Epithelial cell of proximal tubule (primary cell): ENCODE results near the gene C9orf85. TPM values are rescaled to one million over a fixed set of nuclear protein-coding genes. Genes with fewer than 3 reads are reported as not detected.

ENCODE experiments used
- DNase-seq: peaks from one replicate; pipeline ENCODE4 v3.0.0-alpha.2; 2011; ENCODE audit warnings: low read depth
- H3K4me3 ChIP-seq: 2 replicates; pipeline ENCODE4 v1.5.1; 2011; ENCODE audit warnings: low read depth, mild to moderate bottlenecking, low read length
- CTCF ChIP-seq: conservative IDR thresholded peaks from 2 replicates; pipeline ENCODE4 v1.5.1; 2012; ENCODE audit warnings: low read depth, mild to moderate bottlenecking, low read length
- total RNA-seq: library from RNA; depleted of rRNA; stranded (reverse); fragments of >200 nt; gene quantifications from 2 replicates; pipeline ENCODE4 v1.2.3, GENCODE V29; 2015

The C9orf85 gene
- 9.8 and 12.9 TPM in 2 replicates for total RNA-seq

GRCh38 chr9:71911061-71911907 is at the start of gene C9orf85, which contains the start of gene ABHD17B:
Gene C9orf85, plus strand, starts transcription at chr9:71911639. Its CDS starts 96 bp downstream, at chr9:71911735.
Gene ABHD17B, minus strand, starts transcription at chr9:71911193. Its CDS starts 36,113 bp downstream, at chr9:71875080.
- peak within 1 kb of the TSS; percentile 95 for H3K4me3 ChIP-seq
- TF ChIP-seq CTCF: no peak
- DNase-seq: peak; percentile 98

- H3K4me3 ChIP-seq: no peak overlapping the region
- DNase-seq: no peak
These were observed 47.8 kb upstream of the C9orf85 start for GRCh38 chr9:71863631-71864030.

GRCh38 chr9:71875345-71875744 is 36.1 kb upstream of the C9orf85 start:
- no peak overlapping the region for H3K4me3 ChIP-seq
- no peak for DNase-seq
- TF ChIP-seq CTCF: no peak

More at GRCh38 chr9:71863631-71864030, 47.8 kb upstream of the C9orf85 start:
- no peak for TF ChIP-seq CTCF

GRCh38 chr9:71876106-71876505 is 35.3 kb upstream of the C9orf85 start:
- no peak overlapping the region for H3K4me3 ChIP-seq
- no peak for TF ChIP-seq CTCF
- no peak for DNase-seq

- TF ChIP-seq CTCF: no peak
These were observed 34.6 kb upstream of the C9orf85 start for GRCh38 chr9:71876829-71877228.

GRCh38 chr9:71878327-71879274 is 32.8 kb upstream of the C9orf85 start:
- H3K4me3 ChIP-seq: no peak overlapping the region
- TF ChIP-seq CTCF: no peak
- no peak for DNase-seq

More at GRCh38 chr9:71876829-71877228, 34.6 kb upstream of the C9orf85 start:
- DNase-seq: no peak
- no peak overlapping the region for H3K4me3 ChIP-seq
